ENCODE data around the gene UNC80. TPM values are rescaled to one million over a fixed set of nuclear protein-coding genes. Genes with fewer than 3 reads are reported as not detected.

The UNC80 gene
- total RNA-seq, 1 experiment from 2014 or later = 0.03 TPM

DNA sequence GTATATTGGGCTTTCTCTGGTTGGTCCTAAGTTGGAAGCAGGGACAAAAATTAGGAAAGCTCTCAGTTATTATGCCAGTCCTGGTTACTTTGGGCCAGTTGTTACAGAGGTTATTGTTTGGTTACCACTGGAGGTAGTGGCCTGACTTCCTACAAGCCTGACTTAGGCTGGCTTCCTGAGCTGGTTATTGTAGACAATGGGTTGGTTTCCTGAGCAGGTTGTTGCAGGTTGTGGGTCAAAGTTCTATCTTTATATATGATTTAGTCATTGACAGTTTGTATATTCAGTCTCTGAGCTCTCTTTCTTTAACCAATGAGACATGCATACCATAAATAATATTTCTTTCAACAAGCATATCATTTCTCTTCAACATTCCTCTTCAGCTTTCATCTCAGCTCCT lies 172.1 kb downstream of the UNC80 start:
- in situ Hi-C loops (cut with HindIII; ENCODE audit: low pct_unique_long_range_greater_than_20kb, low sequenced_read_pairs) = no loop called here
- DNase-seq (ENCODE audit: low read depth) = no peak

DNA sequence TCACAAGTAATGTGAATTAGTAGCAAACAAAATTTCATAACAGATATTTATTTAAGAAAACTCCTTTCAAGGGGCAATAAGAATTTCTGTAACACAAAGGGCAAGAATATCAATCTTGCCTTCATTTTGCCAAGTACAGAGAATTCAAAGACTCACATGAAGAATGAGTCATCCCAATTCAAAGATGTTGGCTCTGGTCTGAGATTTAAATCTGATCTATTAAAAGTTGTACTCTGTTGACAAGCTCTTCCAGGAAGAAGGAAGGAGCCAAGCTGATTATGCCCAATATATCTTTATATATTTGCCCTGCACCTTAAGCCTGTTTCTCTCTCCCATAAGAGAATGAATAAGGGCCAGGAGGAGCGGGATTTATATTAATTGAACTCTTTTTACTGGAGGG lies 174.9 kb downstream of the UNC80 start:
- DNase-seq (ENCODE audit: low read depth) = no peak
- in situ Hi-C loops (cut with HindIII; ENCODE audit: low pct_unique_long_range_greater_than_20kb, low sequenced_read_pairs) = no loop called here

DNA sequence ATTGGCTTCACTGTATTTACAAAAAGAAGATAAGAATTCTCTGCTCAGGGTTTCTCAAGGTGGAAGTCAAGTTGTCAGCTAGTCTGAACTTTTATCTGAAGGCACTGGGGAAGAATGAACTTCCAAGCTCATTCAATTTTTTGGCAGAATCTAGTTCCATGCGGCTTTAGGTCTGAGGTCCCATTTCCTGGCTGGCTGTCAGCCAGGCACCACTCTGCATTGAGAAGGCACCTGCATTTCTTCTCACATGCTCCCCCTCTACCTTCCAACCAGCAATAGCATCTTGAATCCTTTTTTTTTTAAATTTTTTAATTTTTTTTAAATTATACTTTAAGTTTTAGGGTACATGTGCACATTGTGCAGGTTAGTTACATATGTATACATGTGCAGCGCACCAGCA lies 184.6 kb downstream of the UNC80 start:
- no peak for DNase-seq (ENCODE audit: low read depth)
- in situ Hi-C loops (cut with HindIII; ENCODE audit: low pct_unique_long_range_greater_than_20kb, low sequenced_read_pairs) = no loop called here

DNA sequence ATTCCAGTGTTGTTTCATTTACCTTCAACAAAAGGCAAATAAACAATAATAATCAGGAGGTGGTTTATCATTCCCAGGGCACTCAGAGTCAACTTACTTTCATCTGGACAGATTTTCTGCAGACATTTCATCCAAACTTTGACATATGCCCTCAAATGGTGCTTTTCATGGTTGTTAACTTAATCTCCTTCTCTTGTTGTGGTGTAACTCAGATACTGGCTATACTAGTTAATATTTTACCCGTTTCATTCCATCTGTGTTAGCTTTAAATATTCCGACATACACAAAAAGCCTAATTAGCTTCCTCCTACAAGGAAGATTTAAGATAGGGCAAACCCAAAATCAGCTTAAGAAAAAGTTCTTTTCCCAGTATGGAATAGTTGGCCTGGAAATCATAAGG lies 186.4 kb downstream of the UNC80 start:
- DNase-seq (ENCODE audit: low read depth) = no peak
- in situ Hi-C loops (cut with HindIII; ENCODE audit: low pct_unique_long_range_greater_than_20kb, low sequenced_read_pairs) = no loop called here

DNA sequence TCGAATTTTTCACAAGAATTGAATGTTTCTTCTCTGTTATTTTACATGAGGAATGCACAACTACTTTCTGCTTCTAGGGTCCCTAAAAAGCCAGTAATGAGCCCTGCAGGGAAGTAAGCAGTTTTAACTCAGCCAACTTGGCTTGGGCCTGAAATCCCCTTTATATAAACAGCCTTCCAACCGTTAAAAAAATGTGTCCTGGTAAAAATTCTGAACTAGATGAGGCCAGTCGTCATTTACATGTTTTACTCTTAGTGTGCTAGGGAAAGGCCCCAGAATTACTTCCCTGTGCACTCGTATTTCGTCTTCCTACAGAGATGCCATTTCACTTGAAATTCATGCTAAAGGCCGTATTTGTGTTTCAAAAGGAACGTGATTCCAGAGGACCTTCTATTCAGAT lies 188.4 kb downstream of the UNC80 start:
- in situ Hi-C loops (cut with HindIII; ENCODE audit: low pct_unique_long_range_greater_than_20kb, low sequenced_read_pairs) = no loop called here
- no peak for DNase-seq (ENCODE audit: low read depth)

DNA sequence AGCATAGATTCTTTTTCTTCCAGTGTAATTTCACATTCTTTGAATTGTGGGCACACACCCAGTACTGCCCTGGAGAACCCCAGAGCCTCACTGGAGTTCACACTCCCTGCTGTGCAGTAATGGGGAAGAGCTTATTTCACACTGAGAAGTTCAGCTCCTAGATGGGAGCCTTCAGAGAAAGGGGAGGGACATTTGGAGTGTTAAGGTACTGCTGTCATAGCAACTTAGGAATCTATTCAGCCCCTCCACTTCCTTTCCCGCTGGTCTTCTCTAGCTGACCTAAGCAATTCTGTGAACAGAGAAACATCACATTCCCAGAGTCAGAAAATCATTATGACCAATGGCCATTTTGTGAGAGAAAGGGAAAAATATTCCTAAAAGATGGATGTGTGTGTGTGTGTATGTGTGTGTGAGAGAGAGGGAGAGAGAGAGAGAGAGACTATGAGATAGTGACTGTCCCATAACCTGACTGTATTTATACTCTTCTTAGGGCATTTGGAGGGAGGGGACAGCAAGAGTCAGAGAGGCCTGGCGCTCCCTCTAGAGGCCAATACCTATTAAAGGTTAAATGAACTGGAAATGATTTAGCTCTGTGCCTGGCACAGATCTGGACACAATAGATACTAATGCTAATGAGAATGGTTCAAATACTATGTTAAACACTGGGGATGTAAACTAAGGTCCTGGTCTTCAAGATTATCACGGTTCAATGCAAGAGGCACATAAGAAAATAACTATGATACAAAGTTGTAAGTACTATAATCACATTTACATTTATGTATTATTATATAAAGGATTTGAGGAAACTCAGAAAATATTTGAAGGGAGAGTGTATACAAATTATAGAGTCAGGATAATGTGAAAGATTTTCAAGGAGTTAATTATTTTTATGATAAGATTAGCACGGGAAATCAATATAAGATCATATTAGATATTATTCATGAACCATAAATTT lies 189.3 kb downstream of the UNC80 start:
- DNase-seq (ENCODE audit: low read depth) = peak; percentile 44
- in situ Hi-C loops (cut with HindIII; ENCODE audit: low pct_unique_long_range_greater_than_20kb, low sequenced_read_pairs) = no loop called here

DNA sequence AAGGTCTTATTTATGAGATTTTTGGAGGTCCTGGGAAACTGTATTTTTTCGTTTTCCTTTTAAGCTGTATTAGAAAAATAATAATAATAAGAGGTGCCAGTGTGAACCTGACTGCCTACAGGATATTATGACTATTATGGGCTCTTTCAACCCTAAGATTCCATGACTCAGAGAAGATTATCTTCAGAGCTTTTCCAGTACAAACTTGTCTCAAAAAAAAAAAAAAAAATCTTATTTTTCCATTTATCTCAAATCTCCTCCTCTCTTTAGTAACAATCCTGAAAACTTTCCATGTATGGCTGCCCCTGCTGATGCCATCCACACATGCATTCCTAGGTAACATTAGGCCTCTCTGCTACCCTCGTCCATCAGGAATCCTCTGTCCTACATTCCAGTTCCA lies 194.1 kb downstream of the UNC80 start:
- DNase-seq (ENCODE audit: low read depth) = no peak
- in situ Hi-C loops (cut with HindIII; ENCODE audit: low pct_unique_long_range_greater_than_20kb, low sequenced_read_pairs) = no loop called here

DNA sequence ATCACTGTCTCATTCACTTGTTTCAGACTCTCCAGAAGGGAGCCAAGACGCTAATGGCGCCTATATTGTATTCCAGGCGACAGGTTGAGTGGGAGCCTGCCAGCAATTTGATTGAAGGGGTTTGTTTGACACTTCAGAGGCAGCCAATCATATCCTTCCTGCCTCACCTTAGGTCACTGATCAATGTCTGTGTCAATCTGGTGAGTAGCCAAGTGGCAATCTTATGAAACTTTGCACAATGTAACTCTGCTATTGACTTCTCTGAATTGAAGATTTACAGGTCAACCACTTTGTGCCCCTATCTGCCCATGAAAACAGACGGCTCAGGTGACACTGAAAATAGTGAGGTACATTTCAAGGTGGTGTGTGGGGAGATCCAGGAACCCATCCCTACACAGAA lies 198.1 kb downstream of the UNC80 start:
- in situ Hi-C loops (cut with HindIII; ENCODE audit: low pct_unique_long_range_greater_than_20kb, low sequenced_read_pairs) = no loop called here
- DNase-seq (ENCODE audit: low read depth) = no peak

DNA sequence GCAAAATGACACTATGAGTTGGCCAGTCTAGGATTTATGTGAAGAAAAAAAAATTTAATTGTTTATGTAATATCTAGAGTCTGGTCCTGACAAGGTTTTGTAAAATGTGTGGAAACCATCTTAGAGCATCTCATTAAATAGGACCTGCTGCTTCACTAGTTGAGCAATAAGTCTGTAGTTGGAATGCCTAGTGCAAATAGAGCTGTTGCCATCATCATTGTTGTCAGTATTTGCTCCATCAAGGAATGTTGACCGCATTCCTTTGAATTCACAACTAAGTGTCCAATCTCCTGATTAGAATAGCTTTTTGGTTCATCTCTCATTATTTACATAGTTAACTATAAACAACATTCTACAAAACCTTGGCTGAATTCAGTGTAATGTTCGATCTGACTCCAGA lies 198.6 kb downstream of the UNC80 start:
- in situ Hi-C loops (cut with HindIII; ENCODE audit: low pct_unique_long_range_greater_than_20kb, low sequenced_read_pairs) = no loop called here
- DNase-seq (ENCODE audit: low read depth) = no peak

DNA sequence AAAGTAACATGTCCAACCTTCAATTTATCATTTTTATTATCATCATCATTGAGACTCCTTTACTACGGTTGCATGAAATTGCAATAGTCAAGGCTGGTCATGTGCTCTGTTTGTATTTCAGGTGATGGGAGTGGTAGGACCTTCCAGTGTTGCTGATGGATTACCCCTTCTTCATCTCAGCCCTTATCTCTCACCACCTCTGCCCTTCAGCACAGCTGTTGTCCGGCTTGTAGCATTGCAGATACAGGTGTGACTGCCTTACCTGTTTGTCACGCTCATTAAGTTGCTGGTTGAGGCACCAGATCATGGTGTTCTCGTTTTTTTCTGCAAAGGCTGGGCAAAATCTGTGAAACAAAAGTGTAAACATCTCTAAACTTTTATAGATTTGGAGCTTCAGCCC lies 199.1 kb downstream of the UNC80 start:
- in situ Hi-C loops (cut with HindIII; ENCODE audit: low pct_unique_long_range_greater_than_20kb, low sequenced_read_pairs) = no loop called here

DNA sequence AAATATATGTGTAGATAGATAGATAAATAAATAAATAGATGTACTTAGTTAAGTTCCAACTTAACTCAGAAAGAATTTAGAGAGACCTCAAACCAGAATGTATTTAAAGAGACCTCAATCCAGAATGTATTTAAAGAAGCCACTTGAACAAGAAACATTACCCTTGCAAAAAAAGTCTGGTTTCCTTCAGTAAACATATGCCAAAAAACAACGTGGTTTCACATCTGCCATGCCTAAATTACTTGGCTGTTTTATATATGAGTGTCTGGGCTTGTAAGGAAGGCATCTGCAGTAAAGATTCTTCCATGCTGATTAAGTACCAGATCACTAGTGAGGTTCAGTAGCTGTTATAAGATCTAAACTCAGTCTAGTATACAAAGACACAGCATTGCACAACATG lies 201.7 kb downstream of the UNC80 start:
- in situ Hi-C loops (cut with HindIII; ENCODE audit: low pct_unique_long_range_greater_than_20kb, low sequenced_read_pairs) = no loop called here
- DNase-seq (ENCODE audit: low read depth) = no peak

More for the DNA sequence above, 199.1 kb downstream of the UNC80 start:
- no peak for DNase-seq (ENCODE audit: low read depth)

DNA sequence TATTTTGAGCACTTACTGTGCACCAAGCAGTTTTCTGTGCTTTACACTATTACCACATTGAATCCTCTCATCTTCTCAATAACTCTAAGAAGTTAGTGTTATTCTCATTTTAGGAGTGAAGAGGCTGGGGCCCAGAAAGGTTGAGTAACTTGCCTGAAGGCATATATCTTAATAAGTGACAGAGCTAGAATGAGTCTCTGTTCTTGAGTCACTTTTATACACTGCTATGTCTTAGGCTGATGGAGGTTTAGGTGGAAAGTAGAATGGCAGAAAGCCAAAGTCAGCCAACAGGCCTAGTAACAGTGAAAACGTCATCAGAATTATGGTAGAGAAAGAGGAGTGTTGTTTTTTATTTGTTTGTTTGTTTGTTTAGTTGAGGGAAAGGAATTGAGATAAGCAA lies 202.9 kb downstream of the UNC80 start:
- in situ Hi-C loops (cut with HindIII; ENCODE audit: low pct_unique_long_range_greater_than_20kb, low sequenced_read_pairs) = no loop called here

DNA sequence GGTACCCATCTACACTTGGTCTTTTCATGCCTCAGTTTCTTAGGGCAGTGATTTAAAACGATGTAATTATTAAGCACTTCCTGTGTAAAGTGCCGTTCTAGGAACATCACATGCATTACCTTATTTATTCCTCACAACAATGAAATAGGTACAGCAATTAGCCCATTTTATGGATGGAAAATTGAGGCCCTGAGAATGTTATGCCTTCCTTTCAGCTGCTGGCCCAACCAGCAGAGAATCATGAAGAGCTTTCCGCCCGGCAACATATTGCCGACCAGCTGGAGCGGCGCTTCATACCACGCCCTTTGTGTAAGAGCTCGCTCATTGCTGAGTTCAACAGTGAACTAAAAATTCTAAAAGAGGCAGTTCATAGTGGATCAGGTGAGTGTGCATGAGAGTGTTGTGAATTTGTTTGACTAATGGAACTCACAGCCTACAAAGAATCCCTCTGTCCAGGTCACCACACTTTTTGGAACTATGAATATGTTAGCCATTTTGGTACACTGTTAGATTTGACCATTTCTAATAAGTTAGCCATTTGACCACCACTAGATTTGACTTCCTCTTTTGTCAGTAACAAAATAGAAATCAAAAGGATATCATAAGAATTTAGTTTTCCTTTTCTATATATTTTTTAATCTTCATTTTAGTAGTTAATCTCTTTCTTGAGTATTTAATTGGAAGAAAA lies 205.2 kb downstream of the UNC80 start:
- in situ Hi-C loops (cut with HindIII; ENCODE audit: low pct_unique_long_range_greater_than_20kb, low sequenced_read_pairs) = no loop called here
- no peak for DNase-seq (ENCODE audit: low read depth)

More for the DNA sequence above, 202.9 kb downstream of the UNC80 start:
- peak; percentile 12 for DNase-seq (ENCODE audit: low read depth)

DNA sequence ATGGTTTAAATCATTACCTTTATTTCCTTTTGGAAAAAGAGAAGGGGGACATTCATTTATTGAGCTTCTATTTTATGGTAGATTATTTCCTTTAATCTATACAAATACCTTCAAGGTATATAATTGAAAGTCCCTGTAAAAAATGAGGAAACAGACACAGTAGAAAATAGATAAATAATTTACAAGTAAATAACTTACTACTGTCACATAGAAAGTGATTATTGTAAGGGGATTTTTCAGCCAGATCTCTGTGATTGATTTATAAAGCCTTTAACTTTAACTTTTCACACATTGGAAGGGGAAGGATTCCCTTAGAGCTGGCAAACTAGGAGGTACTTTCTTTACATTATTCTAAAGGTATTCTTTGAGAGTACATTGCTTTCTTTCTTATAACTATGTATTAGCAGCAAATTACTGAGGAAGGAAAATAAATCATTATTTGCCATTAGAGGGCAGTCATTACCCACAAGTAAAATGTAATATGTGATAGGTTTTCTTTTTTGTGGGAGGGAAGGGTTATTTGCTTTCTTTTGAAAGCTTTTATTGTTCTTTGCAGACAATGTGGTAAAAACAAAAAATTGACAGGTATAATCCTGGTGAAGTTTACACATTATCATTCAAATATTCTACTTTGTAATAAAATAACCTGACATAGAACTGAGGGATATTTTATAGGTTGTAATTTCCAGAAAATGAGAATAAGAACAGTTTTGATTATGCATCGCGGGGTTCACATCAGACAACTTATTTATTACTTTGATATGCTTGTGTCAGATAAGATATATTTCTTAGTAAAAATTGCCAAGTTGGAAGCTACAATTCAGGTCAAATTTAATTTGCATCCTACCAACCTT lies 206.0 kb downstream of the UNC80 start:
- in situ Hi-C loops (cut with HindIII; ENCODE audit: low pct_unique_long_range_greater_than_20kb, low sequenced_read_pairs) = no loop called here
- DNase-seq (ENCODE audit: low read depth) = peak; percentile 33

DNA sequence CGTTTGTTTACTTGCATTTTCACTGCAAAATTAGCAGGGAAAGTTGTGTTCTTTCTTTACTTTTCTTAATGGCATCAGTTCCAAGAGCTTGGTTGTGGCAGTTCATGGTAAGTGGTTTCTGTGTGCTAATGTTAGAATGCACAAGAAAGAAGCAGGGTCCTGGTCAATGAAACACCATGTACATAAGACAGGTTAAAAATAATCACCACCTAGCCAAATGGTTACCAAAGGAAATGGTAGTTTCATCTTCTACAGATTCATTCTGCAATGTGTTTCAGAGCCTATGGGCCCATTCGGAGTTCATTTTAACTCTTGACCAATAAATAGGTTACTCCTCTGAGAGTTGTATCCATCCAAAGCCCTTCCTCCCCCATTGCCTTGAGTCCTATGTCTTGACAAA lies 212.7 kb downstream of the UNC80 start:
- no peak for DNase-seq (ENCODE audit: low read depth)
- in situ Hi-C loops (cut with HindIII; ENCODE audit: low pct_unique_long_range_greater_than_20kb, low sequenced_read_pairs) = no loop called here

DNA sequence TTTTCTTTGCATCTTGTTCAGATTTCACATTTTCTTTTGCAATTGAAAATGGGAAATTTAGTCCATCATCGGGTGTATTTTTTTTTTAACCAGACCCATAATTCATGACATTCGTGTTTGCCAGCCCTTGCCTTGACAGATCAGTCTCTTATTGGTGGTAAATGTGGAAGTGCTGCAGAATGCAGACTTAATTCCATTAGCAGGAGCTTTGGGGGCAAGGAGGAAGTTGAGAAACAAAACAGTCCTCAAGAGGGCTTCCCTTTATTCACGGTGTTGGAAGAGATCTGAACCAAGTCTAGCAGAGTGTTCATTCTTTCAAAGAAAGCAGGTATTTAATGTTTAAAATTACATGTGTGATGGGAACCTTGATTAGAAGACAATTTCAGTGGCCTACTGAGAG lies 214.2 kb downstream of the UNC80 start:
- no peak for DNase-seq (ENCODE audit: low read depth)
- in situ Hi-C loops (cut with HindIII; ENCODE audit: low pct_unique_long_range_greater_than_20kb, low sequenced_read_pairs) = no loop called here

DNA sequence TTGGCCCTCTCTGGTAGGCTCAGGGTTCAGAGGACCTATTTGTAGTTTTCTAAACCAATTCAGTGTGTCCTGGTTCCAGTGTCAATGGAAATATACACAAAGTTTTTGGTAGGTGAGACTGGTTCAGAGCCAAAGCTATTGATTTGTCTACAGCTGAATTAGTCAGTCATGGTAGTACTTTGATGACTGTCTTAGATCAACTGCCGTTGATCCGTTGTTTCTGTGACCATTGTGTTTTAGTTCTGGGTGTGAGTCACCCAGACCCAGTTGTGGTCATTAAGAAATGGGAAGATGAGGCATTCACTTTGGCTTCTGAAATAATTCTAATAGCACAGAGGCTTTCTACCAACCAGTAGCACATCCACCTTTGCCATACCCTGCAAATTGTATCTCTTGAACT lies 214.8 kb downstream of the UNC80 start:
- in situ Hi-C loops (cut with HindIII; ENCODE audit: low pct_unique_long_range_greater_than_20kb, low sequenced_read_pairs) = no loop called here
- no peak for DNase-seq (ENCODE audit: low read depth)

DNA sequence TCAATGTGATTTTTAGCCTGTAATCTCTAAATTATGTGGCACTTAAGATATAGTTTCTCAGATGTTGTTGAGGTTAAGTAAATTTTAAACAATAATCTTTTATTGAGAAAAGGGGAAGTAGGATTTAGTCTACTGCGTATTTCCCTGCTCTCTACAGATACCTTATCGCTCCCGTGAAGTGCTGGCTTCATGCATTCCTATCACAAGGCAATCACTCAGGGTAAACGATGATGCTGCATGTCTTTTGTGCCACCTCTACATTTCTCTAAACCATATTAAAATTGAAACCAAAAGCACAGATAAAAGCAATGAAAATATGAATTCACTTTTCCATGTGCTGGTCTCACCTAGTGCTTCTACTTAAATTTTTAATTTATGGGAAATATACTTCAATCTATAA lies 216.4 kb downstream of the UNC80 start:
- in situ Hi-C loops (cut with HindIII; ENCODE audit: low pct_unique_long_range_greater_than_20kb, low sequenced_read_pairs) = no loop called here
- no peak for DNase-seq (ENCODE audit: low read depth)

DNA sequence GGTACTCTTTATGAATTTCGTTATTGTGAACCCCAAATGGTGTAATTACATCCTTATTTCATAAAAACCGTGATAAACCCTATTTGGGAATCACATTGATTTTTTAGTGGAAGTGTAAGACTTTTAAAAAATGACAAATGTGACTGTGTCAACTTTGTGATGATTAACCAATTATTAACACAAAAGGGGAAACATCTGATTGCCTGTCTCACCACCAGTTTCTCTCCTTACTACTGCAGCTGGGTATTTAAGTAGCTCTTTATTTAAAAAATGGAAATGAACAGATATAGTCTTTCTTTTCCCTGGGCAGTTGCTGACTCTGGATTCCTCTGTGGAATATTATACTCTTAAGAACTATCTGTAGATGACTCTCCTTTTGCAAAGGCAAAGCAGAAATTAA lies 219.2 kb downstream of the UNC80 start:
- DNase-seq (ENCODE audit: low read depth) = no peak
- in situ Hi-C loops (cut with HindIII; ENCODE audit: low pct_unique_long_range_greater_than_20kb, low sequenced_read_pairs) = no loop called here

Data from Caki2 (cell line).